Stimulated activated naive CD4-positive, alpha-beta T cell treated with Interleukin-2 at 50 U/mL for 16 hours (primary cell): ENCODE results near the gene FEM1B.
A peak's percentile ranks its signal among the peaks of the same experiment; 100 is the strongest.

Source experiments
- DNase-seq: peaks from one replicate; lab custom pipeline; 2025; lab: John Stamatoyannopoulos, UW

Gene FEM1B

DNA sequence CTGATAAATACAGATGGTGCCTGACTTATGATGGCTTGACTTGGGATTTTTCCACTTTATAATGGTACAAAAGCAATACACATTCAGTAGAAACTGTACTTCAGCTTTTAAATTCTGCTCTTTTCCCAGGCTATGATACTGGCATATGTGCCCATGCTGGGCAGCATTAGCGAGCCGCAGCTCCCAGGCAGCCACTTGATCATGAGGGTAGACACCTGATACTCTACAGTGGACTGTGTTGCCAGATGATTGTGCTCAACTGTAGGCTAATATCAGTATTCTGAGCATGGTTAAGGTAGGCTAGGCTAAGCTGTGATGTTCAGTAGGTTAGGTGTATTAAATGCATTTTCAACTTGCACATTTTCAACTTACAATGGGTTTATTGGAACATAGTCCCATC lies 17.7 kb upstream of the FEM1B start:
- DNase-seq, result no peak

DNA sequence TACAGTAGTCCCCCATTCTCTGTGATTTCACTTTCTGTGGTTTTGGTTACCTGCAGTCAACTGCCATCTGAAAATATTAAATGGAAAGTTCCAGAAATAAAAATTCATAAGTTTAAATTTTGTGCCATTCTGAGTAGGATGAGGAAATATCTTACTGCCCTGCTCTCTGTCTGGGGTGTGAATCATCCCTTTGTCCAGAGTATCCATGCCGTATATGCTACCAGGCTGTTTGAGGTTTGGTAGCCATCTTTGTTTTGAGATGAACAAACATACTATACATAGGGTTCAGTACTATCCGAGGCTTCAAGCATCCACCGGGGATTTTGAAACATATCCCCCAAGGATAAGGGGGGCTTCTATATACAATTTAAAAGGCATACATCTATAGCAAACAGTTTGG lies 16.3 kb upstream of the FEM1B start:
- DNase-seq, result no peak

DNA sequence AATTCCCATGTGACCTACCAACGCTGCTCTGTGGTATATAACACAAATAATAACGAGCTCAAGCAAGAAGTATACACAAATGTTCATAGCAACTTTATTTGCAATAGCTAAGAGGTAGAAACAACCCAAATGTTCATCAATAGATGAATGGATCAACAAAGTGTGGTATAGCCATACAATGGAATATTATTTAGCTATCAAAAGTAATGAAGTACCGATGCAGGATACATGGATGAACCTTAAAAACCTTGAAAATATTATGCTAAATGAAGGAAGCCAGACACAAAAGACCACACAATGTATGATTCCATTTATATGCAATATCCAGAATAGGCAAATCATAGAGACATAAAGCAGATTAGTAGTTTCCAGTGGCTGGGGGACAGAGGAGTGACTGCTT lies 15.6 kb upstream of the FEM1B start:
- no peak for DNase-seq

DNA sequence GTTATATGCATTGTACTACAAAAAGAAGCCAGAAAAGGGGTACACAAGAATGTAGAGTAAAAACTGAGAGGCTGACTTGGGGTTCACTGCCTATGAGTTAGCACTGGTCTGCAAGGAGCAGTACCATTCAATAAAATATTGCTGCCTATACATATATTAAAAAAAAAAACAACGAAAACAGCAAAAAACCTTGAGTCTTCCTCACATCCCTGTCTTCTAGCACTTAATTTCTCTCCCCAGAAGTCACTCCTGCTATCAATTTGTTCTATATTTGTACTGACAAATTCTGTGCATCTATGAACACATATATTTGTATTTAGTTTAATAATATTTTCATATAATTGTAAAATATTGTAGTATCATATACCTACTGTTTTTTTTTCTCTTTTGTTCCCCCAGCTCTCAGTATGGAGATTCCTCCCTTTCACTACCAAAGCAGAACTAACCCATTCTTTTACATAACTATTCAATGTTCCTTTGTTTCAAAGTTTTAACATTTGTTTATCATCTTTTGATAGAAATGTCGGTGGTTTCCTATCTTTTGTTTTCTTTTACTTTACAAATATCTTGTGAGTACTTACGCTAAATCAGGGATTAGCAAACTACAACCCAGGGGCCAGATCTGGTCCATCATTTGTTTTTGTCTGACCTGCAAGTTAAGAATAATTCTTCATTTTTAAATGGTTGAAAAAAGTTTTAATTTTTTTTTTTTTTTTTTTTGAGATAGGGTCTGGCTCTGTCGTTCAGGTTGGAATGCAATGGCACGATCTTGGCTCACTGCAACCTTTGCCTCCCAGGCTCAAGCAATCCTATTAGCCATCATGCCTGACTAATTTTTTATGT lies 14.8 kb upstream of the FEM1B start:
- DNase-seq, result no peak

DNA sequence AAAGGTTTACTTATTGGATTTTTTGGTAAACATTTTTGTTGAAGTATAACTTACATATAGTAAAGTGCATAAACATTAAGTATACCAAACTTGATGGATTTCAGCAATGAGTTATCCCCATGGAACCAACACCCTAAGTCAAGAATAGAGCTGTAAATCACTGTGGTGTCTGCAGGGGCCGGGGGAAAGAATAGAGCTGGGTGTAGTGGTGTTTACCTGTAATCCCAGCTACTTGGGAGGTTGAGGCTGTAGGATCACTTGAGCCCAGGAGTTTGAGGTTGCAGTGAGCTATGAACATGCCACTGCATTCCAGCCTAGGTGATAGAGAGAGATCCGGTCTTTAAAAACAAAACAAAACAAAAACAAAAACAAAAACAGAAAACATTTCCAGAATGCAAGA lies 13.3 kb upstream of the FEM1B start:
- no peak for DNase-seq

DNA sequence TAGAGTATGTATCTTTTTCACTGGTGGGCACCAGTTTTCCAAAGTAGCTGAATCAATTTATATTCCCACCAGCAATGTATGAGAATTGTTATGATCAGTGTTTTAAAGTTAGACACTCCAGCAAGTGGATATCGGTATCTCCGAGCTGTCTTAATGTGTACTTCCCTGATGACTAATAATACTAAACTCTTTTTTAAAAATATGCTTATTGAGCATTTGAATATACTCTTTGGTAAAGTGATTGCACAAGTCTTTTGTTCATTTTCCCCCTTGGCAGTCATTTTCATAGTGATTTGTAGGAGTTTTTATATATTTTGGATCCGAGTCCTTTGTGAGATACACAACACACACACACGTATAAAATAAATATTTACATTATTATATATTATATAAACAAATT lies 12.5 kb upstream of the FEM1B start:
- DNase-seq, result no peak

DNA sequence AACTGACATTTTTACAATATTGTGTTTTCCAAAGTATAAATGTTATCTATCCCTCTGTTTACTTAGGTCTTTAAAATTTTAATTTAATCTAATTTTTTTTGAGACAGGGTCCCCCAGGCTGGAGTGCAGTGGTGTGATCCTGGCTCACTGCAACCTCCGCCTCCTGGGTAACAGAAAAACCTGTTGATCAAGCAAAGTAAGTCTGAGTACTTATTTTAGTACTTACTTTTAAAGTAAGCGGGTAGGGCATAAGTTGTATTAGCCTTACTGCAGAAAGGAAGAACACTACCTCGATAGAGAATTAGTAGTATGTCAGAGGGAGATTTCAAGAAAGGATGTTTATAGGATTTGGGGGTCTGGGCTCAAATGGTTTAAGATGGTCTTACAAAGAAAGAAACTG lies 11.9 kb upstream of the FEM1B start:
- DNase-seq, result no peak

DNA sequence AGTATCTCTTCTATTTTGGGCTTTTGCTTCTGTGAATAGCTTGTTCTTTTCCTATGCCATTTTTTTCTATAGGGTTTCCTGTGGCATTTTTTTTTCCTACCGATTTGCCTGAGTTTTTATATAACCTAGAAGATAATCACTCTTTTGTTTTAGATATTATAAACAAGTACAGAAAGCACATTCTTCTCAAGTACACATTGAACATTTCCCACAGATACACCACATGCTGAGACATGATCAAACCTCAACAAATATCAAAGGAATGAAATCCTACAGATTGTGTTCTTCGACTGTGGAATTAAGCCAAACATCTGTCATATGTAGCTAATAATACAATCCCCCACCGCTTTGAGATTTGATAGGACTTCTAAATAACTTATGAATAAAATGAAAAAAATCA lies 9.1 kb upstream of the FEM1B start:
- no peak for DNase-seq

DNA sequence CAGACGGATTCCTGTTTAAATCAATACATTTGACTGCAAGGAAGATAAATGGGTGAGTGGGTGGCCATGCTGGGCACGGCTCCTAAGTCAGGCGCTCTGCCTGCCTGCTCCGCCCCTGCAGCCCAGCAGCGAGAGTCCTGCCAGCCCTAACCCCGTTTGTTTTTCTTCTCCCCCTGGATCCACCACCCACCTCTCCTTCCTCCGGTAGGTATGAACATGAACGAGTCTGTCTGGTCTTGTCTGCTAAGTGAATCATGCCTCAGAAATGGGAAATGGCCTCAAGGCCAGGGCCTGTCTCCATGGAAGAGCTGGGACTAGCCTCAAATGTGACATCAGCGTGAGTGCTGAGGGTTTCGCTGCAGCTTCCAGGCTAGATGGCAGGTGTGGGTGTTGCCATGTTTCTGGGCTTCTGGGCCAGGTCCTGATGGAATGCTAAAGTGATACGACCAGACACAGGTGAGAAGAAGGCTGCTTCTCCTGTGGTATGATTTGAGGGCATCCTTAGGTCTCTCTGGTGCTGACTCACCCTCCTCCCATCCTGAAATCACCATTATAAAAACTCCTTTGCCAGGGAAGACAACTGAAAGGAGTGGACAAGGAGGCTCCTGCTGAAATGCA lies 5.6 kb upstream of the FEM1B start:
- DNase-seq, result no peak

DNA sequence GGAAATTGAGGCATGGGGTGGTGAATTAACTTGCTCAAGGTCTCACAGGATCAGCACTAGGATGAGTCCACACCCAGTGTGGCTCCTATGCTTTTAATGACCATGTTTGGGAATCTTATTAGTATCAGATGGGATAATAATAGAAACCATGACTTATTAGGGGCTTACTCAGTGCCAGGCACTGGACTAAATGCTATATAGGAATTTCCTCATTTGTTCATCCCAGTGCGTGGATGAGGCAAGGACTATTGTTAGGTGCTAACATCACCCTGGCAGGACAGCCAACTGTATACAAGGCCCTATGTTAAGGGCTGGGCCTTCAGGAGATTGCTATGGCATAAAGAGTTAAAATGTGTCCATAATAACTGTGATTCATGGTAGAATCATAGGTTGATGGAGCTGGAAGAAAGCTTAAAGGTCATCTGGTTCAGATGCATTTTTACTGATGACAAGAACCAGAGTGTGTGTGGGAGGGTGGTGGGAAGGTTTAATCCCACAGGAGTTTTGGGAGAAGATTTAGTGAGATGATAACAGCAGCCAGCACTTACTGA lies 4.7 kb upstream of the FEM1B start:
- DNase-seq, result no peak

DNA sequence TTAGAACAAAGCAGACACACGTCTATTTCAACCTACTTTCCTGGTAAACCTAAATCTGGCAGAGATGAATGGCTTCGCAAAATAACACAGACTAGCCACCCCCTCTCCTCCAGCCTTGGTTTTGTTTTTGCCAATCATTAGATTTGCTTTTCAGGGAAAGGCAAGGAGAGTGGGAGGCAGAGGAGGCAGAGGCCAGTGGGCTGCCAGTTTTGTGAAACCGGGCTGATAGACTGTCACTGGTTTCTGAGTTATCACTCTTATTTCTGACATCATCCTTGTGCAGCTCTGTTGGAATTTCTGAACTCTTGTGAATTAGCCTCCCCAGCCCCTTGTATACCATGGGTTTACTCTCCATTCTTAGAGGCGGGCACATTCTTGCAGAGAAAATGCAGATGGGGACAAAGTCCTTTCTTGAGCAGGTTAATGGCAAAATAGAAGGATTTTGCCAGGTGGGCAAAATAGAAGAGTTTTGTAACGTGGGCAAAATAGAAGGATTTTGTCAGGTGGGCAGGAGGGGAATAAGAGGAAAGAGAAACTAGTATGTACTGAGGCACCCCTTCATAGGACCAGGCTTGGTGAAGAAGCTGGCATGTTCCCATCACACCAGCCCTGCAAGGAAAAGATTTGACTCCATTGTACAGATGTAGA lies 3.2 kb upstream of the FEM1B start:
- DNase-seq, result no peak

DNA sequence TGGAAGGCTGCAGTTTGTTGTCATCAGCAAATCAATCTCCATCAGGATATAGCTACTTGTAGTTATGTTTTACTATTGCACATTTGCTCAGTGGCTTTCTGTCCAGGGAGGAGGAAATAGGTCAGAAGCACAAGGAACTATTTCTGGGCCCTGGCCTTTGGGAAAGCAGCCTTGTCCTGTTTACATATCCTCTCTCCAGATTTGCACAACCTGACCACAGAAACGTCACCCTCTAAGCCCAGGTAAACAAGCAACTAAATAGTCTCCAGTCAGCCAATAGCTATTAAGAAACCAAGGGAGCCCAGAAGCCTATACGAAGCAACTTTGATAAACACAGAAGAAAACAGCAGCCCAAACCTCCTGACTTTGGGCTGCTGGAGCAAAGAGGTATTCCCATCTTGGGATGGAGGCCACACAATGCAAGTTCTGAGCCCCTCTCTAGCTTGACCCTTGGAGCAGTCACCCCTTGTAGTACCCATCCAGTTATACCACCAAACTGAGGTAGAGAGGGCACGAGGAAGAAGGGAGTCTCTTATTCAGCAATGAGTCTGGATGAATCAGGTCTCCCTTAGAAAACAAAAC lies 2.3 kb upstream of the FEM1B start:
- DNase-seq, result no peak

DNA sequence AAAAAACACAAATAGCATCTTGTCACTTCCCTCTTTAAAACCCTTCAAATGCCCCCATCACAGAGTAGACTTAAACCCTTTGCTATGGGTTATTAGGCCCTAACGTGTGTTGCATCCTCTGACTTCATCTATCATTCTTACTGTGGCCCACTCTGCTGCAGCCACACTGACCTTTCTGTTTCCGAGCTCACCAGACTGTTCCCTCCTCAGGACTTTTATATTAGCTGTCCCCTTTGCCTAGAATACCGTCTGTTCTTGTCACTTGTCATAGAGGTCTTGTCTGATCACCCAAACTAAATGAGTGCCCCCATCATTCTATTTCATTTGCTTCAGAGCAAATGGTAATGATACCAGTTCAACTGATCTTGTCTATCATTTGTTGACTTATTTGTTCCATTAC lies 877 bp upstream of the FEM1B start:
- DNase-seq, result no peak

DNA sequence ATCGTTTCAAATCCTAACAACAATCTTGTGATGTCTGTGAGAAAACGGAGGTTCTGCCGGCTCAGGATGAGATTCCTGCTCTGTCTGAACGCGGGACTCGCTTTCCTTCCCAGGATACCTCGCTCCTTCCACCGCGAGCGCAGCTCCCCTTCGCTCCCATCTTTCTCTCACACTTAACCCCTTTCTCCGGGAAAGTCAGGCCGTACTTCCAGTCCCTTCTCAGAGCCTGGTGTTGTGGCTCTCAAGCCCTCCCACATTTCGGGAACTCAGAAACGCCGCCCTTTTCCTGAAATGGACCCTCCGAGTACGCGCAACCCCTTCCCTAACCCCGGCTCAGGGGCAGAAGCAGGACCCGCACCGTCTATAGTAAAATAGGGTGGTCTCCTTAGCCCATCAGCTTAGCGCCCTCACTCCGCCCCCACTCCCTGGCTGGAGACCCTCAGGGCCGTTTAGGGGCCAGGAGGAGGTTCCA lies 378 bp upstream of the FEM1B start:
- DNase-seq, result no peak

DNA sequence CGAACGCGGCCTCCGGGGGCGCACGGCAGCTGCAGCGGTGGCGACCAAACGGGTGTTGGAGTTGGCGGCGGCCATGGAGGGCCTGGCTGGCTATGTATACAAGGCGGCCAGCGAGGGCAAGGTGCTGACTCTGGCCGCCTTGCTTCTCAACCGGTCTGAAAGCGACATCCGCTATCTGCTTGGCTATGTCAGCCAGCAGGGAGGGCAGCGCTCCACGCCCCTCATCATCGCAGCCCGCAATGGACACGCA lies 725 bp downstream of the FEM1B start:
- DNase-seq, result peak; percentile 77

DNA sequence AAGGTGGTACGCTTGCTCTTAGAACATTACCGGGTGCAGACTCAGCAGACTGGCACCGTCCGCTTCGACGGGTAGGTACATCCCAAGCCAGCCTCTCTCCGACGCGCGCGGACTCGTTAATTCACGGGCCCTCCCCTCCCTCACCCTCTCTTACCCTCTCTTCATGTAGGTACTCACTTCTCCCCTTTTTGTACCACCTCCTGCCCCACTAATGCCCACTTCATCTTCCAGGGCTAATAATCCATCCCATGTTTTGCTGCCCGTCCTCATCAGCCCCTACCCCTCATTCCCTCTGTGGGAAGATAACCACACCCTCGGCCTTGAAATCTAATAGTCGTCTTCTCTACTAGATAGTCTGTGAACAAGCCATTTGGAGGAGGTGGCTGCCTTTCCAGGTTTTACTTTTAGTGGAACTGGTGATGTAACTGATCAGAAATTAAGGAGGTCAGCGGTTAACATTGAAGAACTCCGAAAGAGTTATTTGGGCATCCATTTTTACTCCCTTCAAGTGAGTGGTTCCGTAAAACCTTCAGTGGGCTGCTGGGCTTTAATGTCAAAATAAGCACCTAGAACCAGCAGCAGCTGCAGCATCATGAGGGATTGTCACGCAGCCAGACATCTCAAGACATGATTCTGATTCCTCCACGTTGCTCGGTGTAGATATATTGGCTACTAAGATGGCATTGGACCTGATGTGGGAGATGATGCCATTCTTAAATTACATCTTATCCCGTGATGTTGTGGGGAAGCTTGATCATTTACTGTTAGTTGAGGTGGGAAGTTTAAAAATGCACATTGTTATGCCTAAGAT lies 1.3 kb downstream of the FEM1B start:
- DNase-seq, result no peak

DNA sequence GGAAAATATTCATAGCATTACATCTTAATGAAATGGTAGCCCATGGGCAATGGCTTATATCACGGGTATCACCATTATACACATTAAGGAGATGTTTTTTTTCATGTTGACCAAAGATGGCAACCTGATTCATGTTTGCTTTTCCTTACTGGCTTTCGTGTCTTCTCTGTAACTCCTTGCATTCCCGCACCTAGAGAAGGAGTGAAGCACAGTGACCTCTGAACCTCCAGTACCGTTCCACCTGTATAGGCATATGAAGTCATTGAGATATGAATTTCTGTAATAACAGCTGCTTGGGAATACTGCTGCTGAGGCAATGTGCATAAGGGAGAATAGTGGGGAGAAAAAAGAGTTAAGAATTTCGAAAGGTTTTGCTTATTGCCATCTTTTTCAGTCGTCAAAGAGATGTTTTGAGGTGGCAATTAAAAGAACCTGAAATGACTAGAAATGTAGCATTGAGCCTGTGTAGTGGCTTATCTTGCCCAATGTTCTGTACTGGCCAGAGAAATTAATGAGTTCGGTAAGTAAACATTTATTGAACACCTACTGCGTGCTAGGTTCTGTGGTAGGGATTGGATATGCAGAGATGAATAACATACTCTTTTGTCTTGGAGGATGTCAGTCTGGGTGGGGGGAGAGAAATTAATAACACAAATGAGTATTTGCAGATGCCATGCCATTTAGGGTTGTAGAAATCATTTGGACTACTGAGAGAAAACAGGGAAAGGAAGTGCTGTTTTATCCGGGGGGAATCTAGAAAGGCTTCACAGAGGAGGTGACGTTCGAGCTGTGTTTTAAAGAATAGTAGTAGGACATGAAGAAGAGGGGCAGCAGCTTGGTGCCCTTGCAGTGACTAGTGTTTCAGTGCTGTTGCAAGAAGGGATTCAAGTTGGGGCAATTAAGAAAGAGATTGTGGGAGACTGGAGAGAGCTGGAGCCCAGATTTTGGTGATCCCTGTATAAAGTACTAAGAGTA lies 2.5 kb downstream of the FEM1B start:
- DNase-seq, result no peak

DNA sequence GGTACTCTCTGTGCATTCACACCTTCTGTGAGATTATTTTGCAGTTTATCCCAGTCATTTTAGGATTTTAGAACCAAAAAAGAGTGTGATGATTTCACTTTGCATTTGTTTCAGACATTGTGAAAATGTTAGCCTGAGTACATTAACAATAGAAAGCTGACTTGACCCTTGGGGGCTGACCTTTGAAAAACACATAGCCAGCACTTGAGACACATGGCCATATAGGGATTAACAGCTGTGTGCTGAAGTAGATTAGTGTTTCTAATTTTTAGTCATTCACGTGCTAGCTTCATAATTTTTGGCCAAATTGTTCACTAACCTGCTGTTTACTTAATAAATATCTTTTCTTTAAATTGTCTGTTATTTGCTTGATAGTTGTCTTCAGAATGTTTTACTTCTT lies 3.5 kb downstream of the FEM1B start:
- no peak for DNase-seq

DNA sequence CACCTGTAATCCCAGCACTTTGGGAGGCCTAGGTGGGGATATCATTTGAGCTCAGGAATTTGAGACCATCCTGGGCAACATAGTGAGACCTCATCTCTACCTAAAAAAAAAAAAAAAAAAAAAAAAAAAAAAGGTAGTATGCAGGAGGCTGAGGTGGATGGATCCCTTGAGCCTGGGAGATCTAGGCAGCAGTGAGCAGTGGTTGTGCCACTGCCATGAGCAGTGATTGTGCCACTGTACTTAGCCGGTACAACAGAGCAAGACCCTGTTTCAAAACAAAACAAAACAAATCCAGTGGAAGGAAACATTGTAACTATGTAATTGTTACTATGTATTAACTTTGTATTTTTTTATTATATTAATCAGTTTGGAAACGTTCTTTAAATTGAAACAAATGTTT lies 5.9 kb downstream of the FEM1B start:
- DNase-seq, result no peak

DNA sequence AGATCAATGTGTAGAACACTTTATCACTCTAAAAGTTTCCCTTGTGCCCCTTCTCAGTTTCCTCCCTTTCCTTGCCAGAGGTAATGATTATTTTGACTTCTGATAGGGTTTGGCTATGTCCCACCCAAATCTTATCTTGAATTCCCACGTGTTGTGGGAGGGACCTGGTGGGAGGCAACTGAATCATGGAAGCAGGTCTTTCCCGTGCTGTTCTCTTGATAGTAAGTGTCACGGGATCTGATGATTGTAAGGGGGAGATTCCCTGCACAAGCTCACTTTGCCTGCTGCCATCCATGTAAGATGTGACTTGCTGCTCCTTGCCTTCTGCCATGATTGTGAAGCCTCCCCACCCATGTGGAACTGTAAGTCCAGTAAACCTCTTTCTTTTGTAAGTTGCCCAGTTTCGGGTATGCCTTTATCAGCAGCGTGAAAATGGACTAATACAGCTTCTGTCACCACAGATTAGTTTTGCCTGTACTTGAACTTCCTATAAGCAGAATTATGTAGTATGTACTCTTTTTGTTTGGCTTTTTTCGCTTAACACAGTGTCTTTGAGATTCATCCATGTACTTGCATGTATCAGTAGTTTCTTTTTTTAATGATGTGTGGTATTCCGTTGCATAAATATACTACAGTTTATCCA lies 7.2 kb downstream of the FEM1B start:
- DNase-seq, result no peak
